Gastrocnemius medialis (tissue), 4 donors: ENCODE measurements around the gene RETREG1.

Experiments
- CTCF ChIP-seq, 5 experiments: fragments of 450-650 bp in 3 of 5; fragments of 200-600 bp in 2 of 5; sonication (generic) in 2 of 5; IDR thresholded peaks in 4 of 5; conservative IDR thresholded peaks in 1 of 5; 1 replicate in 4 of 5; 2 replicates in 1 of 5; pipeline ENCODE4 v1.5.1; 2016 to 2019; ENCODE audit warnings: antibody characterized with exemption in 5 of 5, mild to moderate bottlenecking in 3 of 5, moderate library complexity in 3 of 5
- POLR2A ChIP-seq, 2 donors: fragments of 450-650 bp; IDR thresholded peaks; one replicate each; pipeline ENCODE4 v1.6.1; 2017; ENCODE audit warnings: antibody characterized with exemption in 2 of 2, mild to moderate bottlenecking in 2 of 2, moderate library complexity in 2 of 2

- TF ChIP-seq CTCF (IDR thresholded peaks at IDR 0.05 in 4 of 5, conservative IDR thresholded peaks at IDR 0.05 in 1 of 5) (no peak), POLR2A (IDR thresholded peaks at IDR 0.05) (no peak)
Observed at GRCh38 chr5:16592255-16592654, 24.5 kb downstream of the RETREG1 start.
